Gastroesophageal sphincter (tissue), 4 donors: ENCODE data around the gene TEX11. TPM values are rescaled to one million over a fixed set of nuclear protein-coding genes. Genes with fewer than 3 reads are reported as not detected.
"Not testable (repeated sequence)": the region's sequence is repeated elsewhere in the genome, so short reads cannot be mapped to it uniquely, and the experiment has no call there.

Source experiments
- ATAC-seq: fragments of 150-250 bp; one replicate; pipeline ENCODE4 v1.9.1; 2016; ENCODE audit warnings: mild to moderate bottlenecking, moderate library complexity
- H3K27ac ChIP-seq, 4 donors: fragments of 200-600 bp; sonication (generic) in 3 of 4; 1 replicate in 3 of 4; 2 replicates in 1 of 4; pipeline ENCODE4 v1.5.1; 2016 to 2019
- H3K27me3 ChIP-seq: fragments of 200-600 bp; sonication (generic); one replicate; pipeline ENCODE4 v1.5.1; 2019
- H3K36me3 ChIP-seq, 2 donors: fragments of 200-600 bp; sonication (generic); one replicate each; pipeline ENCODE4 v1.5.1; 2019; ENCODE audit warnings: control low read depth in 1 of 2
- H3K4me1 ChIP-seq, 3 donors: fragments of 200-600 bp; sonication (generic); 1 replicate in 2 of 3; 2 replicates in 1 of 3; pipeline ENCODE4 v1.5.1; 2016 to 2019; ENCODE audit warnings: control low read depth in 2 of 3
- H3K4me3 ChIP-seq, 2 donors: fragments of 200-600 bp; sonication (generic); one replicate each; pipeline ENCODE4 v1.5.1; 2019; ENCODE audit warnings: mild to moderate bottlenecking in 1 of 2, moderate library complexity in 1 of 2
- H3K9me3 ChIP-seq, 3 donors: fragments of 200-600 bp; sonication (generic); one replicate each; pipeline ENCODE4 v1.5.1; 2017 to 2019; ENCODE audit warnings: control low read depth in 2 of 3
- CTCF ChIP-seq, 4 experiments: fragments of 200-600 bp in 2 of 4; fragments of 450-650 bp in 2 of 4; sonication (generic) in 1 of 4; IDR thresholded peaks; one replicate each; pipeline ENCODE4 v1.5.1; 2017 to 2019; ENCODE audit warnings: antibody characterized with exemption in 4 of 4, mild to moderate bottlenecking in 2 of 4, moderate library complexity in 2 of 4
- EP300 ChIP-seq: sonication (generic); formaldehyde crosslinking; IDR thresholded peaks from one replicate; pipeline ENCODE4 v1.6.1; 2017; ENCODE audit warnings: antibody characterized with exemption, mild to moderate bottlenecking
- POLR2A ChIP-seq, 2 donors: fragments of 450-650 bp; IDR thresholded peaks; one replicate each; pipeline ENCODE4 v1.6.1; 2017; ENCODE audit warnings: antibody characterized with exemption in 2 of 2, mild to moderate bottlenecking in 2 of 2, moderate library complexity in 1 of 2
- POLR2AphosphoS5 ChIP-seq: sonication (generic); formaldehyde crosslinking; IDR thresholded peaks from one replicate; pipeline ENCODE4 v1.6.1; 2017; ENCODE audit warnings: antibody characterized with exemption
- WGBS, 2 donors: methylation state at CpG; one replicate each; pipeline ENCODE4 v1.1.5; 2018; ENCODE audit warnings: low coverage in 1 of 2; 5-methylcytosine and 5-hydroxymethylcytosine counted together
- total RNA-seq, 4 donors: library from RNA; depleted of rRNA; stranded (reverse); fragments of >200 nt; gene quantifications; one replicate each; pipeline ENCODE4 v1.1.0, GENCODE V29; 2016

TEX11 gene
- total RNA-seq, 4 donors from 2014 or later, result not detected

GRCh38 chrX:70808942-70809940, 99.3 kb downstream of the TEX11 start:
- Histone ChIP-seq H3K4me3 (no peak overlapping the region), H3K4me1 (no peaks in the 10 kb centered on the region), H3K36me3 (no peaks in the 10 kb centered on the region), H3K27ac (no peak overlapping the region), H3K27me3 (no peaks in the 10 kb centered on the region), H3K9me3 (no peaks in the 10 kb centered on the region)
- ATAC-seq, result no peak
- 55 to 77% methylated on average over 3 to 11 of the region's 11 CpGs for WGBS, 2 donors
- TF ChIP-seq EP300 (no peak), POLR2A (IDR thresholded peaks at IDR 0.05) (no peak), POLR2AphosphoS5 (no peak), CTCF (IDR thresholded peaks at IDR 0.05) (no peak)

GRCh38 chrX:70806081-70806480, 102.4 kb downstream of the TEX11 start:
- H3K4me1 ChIP-seq, result no peaks in the 10 kb centered on the region
- H3K36me3 ChIP-seq, result no peaks in the 10 kb centered on the region
- ATAC-seq, result no peak
- H3K27me3 ChIP-seq, result no peaks in the 10 kb centered on the region
- 80% methylated on average over 3 of the region's 8 CpGs; no CpG with 5 or more reads in 1 of the 2 donors for WGBS, 2 donors
- TF ChIP-seq EP300, result no peak
- no peak for TF ChIP-seq CTCF (IDR thresholded peaks at IDR 0.05)
- TF ChIP-seq POLR2AphosphoS5, result no peak
- TF ChIP-seq POLR2A (IDR thresholded peaks at IDR 0.05), result no peak
- H3K4me3 ChIP-seq, result no peak overlapping the region
- H3K9me3 ChIP-seq, result no peaks in the 10 kb centered on the region
- no peak overlapping the region for H3K27ac ChIP-seq

- H3K9me3 ChIP-seq, H3K4me3 ChIP-seq, H3K4me1 ChIP-seq, ATAC-seq, H3K27ac ChIP-seq, H3K36me3 ChIP-seq, H3K27me3 ChIP-seq: not testable (repeated sequence)
- 50% methylated on average over 1 of the region's 1 CpG; no CpG with 5 or more reads in 1 of the 2 donors for WGBS, 2 donors
These were observed 111.8 kb downstream of the TEX11 start for GRCh38 chrX:70796742-70797141.

- Histone ChIP-seq H3K36me3 (no peaks in the 10 kb centered on the region), H3K27ac (no peak overlapping the region), H3K27me3 (no peaks in the 10 kb centered on the region), H3K4me3 (no peak overlapping the region), H3K4me1 (no peaks in the 10 kb centered on the region), H3K9me3 (peaks cover 0 to 5% (median 0%) of the 10 kb centered on the region in 3 donors)
- 20% methylated on average over 1 of the region's 2 CpGs; no CpG with 5 or more reads in 1 of the 2 donors for WGBS, 2 donors
- no peak for ATAC-seq
- TF ChIP-seq POLR2AphosphoS5, result no peak
- no peak for TF ChIP-seq EP300
- TF ChIP-seq POLR2A (IDR thresholded peaks at IDR 0.05), result no peak
- TF ChIP-seq CTCF (IDR thresholded peaks at IDR 0.05), result no peak
These were observed 134.3 kb downstream of the TEX11 start for GRCh38 chrX:70774223-70774622.

GRCh38 chrX:70769659-70770227, 138.8 kb downstream of the TEX11 start:
- ATAC-seq, result no peak
- no peaks in the 10 kb centered on the region for H3K36me3 ChIP-seq
- H3K27me3 ChIP-seq, result no peaks in the 10 kb centered on the region
- H3K4me1 ChIP-seq, result no peaks in the 10 kb centered on the region
- TF ChIP-seq EP300 (no peak), POLR2A (IDR thresholded peaks at IDR 0.05) (no peak), POLR2AphosphoS5 (no peak), CTCF (IDR thresholded peaks at IDR 0.05) (peak in 1 of 4 experiments; percentile 40)
- H3K27ac ChIP-seq, result no peak overlapping the region
- WGBS, 2 donors, result 16 to 26% methylated on average over 3 of the region's 3 CpGs
- no peak overlapping the region for H3K4me3 ChIP-seq
- peaks cover 0 to 5% (median 0%) of the 10 kb centered on the region in 3 donors for H3K9me3 ChIP-seq
